HepG2 (cell line): Measurements from ENCODE around the gene ARIH1. TPM values are rescaled to one million over a fixed set of nuclear protein-coding genes. Genes with fewer than 3 reads are reported as not detected.

Experiments
- ATAC-seq: fragments of 200-7000 bp; cut with Tn5 transposase; 3 replicates; pipeline ENCODE4 v1.9.1; 2020; ENCODE audit warnings: mild to moderate bottlenecking, moderate library complexity
- BruUV-seq: library from RNA; stranded (reverse); fragments of 400-500 nt; replicated peaks from 2 replicates; lab custom pipeline; 2021; lab: Mats Ljungman, UMichigan
- CTCF ChIA-PET: fragments of 300-600 bp; formaldehyde crosslinking; extraction: SDS; loops from one replicate; lab custom pipeline; 2021; ENCODE audit warnings: low total read pairs, inconsistent platforms, low intra/inter-chr PET ratio; lab: Yijun Ruan, JAX
- POLR2A ChIA-PET: fragments of 350-600 bp; sonication (Branson Sonifier 250); formaldehyde crosslinking; loops from one replicate; lab custom pipeline; 2020; ENCODE audit warnings: antibody characterized with exemption, inconsistent platforms; lab: Yijun Ruan, JAX
- DNase-seq: peaks from one replicate; pipeline ENCODE4 v3.0.0-alpha.2; 2015; ENCODE audit warnings: low spot score
- FAIRE-seq: peaks from 3 replicates; lab custom pipeline; 2011; peaks lifted over from hg19 to GRCh38; lab: Jason Lieb, UNC
- H2AFZ ChIP-seq: one replicate; pipeline ENCODE4 v1.6.1; 2011; ENCODE audit warnings: low read length, inconsistent platforms
- H3K27ac ChIP-seq: fragments of 300-600 bp; 3 replicates; pipeline ENCODE4 v1.8.0; 2011; ENCODE audit warnings: mixed run types, mild to moderate bottlenecking, mixed read lengths, low read length, inconsistent platforms; ENCODE audit not compliant: insufficient read depth; ENCODE audit errors: extremely low read length
- H3K27me3 ChIP-seq, 2 experiments: fragments of 200-600 bp in 1 of 2; 2 replicates in 1 of 2; 3 replicates in 1 of 2; pipeline versions ENCODE4 v1.6.0 to v1.8.0; 2011; ENCODE audit warnings: low read length in 2 of 2, mild to moderate bottlenecking in 2 of 2, moderate library complexity in 2 of 2, inconsistent platforms in 1 of 2; ENCODE audit not compliant: insufficient read depth in 2 of 2, control insufficient read depth in 1 of 2
- H3K36me3 ChIP-seq, 2 experiments: fragments of 200-600 bp in 1 of 2; replicated peaks in 1 of 2; 2 replicates in 1 of 2; 3 replicates in 1 of 2; pipeline versions ENCODE4 v1.5.1 to v1.8.0; 2011; ENCODE audit warnings: low read length in 2 of 2, inconsistent platforms in 1 of 2; ENCODE audit not compliant: insufficient read depth in 2 of 2, control insufficient read depth in 1 of 2
- H3K4me1 ChIP-seq: 2 replicates; pipeline ENCODE4 v1.5.1; 2012; ENCODE audit warnings: low read length, inconsistent platforms; ENCODE audit not compliant: insufficient read depth
- H3K4me2 ChIP-seq: 2 replicates; pipeline ENCODE4 v1.6.0; 2011; ENCODE audit warnings: low read depth, low read length, inconsistent platforms
- H3K4me3 ChIP-seq, 3 experiments: fragments of 200-600 bp in 1 of 3; sonication (generic), shearing (Covaris generic) in 1 of 3; replicated peaks in 1 of 3; 2 replicates each; pipeline ENCODE4 v1.5.1; 2011 to 2016; ENCODE audit warnings: low read length in 3 of 3, inconsistent platforms in 2 of 3, low read depth in 2 of 3, mild to moderate bottlenecking in 2 of 3, control low read depth in 1 of 3, mixed read lengths in 1 of 3; ENCODE audit not compliant: insufficient read depth in 1 of 3
- H3K79me2 ChIP-seq: one replicate; pipeline ENCODE4 v1.6.1; 2011; ENCODE audit warnings: low read length, inconsistent platforms; ENCODE audit not compliant: insufficient read depth
- H3K9ac ChIP-seq: 2 replicates; pipeline ENCODE4 v1.6.0; 2011; ENCODE audit warnings: mild to moderate bottlenecking, low read depth, low read length, inconsistent platforms; ENCODE audit not compliant: insufficient read depth
- H3K9me3 ChIP-seq: 2 replicates; pipeline ENCODE4 v1.5.1; 2012; ENCODE audit warnings: mild to moderate bottlenecking, low read length
- H4K20me1 ChIP-seq: 2 replicates; pipeline ENCODE4 v1.6.0; 2011; ENCODE audit warnings: inconsistent platforms, mild to moderate bottlenecking, low read length, moderate library complexity; ENCODE audit not compliant: insufficient read depth
- MAFF ChIP-seq: IDR thresholded peaks from 2 replicates; pipeline ENCODE4 v1.6.1; 2011; ENCODE audit warnings: low read depth, low read length, improper control_type of control experiment
- MAFK ChIP-seq, 2 experiments: IDR thresholded peaks in 1 of 2; conservative IDR thresholded peaks in 1 of 2; 2 replicates each; pipeline ENCODE4 v1.6.1; 2011; ENCODE audit warnings: improper control_type of control experiment in 2 of 2, low read length in 2 of 2
- PHF21A ChIP-seq: sonication (generic); formaldehyde crosslinking; IDR thresholded peaks from 2 replicates; pipeline ENCODE4 v1.5.0; 2020; ENCODE audit warnings: mild to moderate bottlenecking, missing genetic modification reagents
- ZBTB7A ChIP-seq: sonication (generic); formaldehyde crosslinking; IDR thresholded peaks from 2 replicates; pipeline ENCODE4 v1.8.0; 2022; ENCODE audit warnings: mild to moderate bottlenecking, missing genetic modification reagents
- WGBS: methylation state at CpG from one replicate; pipeline ENCODE4 v1.1.6; 2017; ENCODE audit warnings: low lambda C conversion rate; 5-methylcytosine and 5-hydroxymethylcytosine counted together
- in situ Hi-C: cut with HindIII; loops from 2 replicates; pipeline ENCODE4 v1.10.0; 2017; ENCODE audit warnings: low pct_unique_long_range_greater_than_20kb; ENCODE audit not compliant: extremely low pct_ligation_motif_present
- intact Hi-C: fragments of 100-400 bp; cut with micrococcal nuclease; formaldehyde crosslinking; loops from one replicate; pipeline ENCODE4 v1.10.0; 2022; ENCODE audit not compliant: unreplicated experiment
- polyA plus RNA-seq, 8 experiments: library from polyadenylated mRNA; depleted of rRNA in 3 of 8; stranded (reverse) in 7 of 8; unstranded in 1 of 8; fragments of >200 nt; fragmentation: Illumina TruSeq in 4 of 8; extraction: Trizol in 4 of 8; gene quantifications; 2 replicates each; pipeline versions ENCODE4 v1.2.1 to v1.2.3, GENCODE V29; 2011 to 2016; ENCODE audit warnings: low read depth in 4 of 8, missing spikeins in 1 of 8, mixed read lengths in 1 of 8; ENCODE audit not compliant: insufficient read depth in 1 of 8
- total RNA-seq, 5 experiments: library from RNA; depleted of rRNA; stranded (reverse); fragments of >200 nt; fragmentation: Illumina TruSeq; extraction: Trizol; gene quantifications; 2 replicates each; pipeline ENCODE4 v1.2.3, GENCODE V29; 2016; ENCODE audit warnings: low read depth in 1 of 5
- TF ChIP-seq, protein P1 (sequence below): sonication (generic); formaldehyde crosslinking; conservative IDR thresholded peaks from 2 replicates; pipeline ENCODE4 v1.4.0; 2020; ENCODE audit warnings: missing genetic modification reagents
- TF ChIP-seq, protein P2 (sequence below): sonication (generic); formaldehyde crosslinking; IDR thresholded peaks from 2 replicates; pipeline ENCODE4 v1.8.1; 2023; ENCODE audit warnings: missing genetic modification reagents, inconsistent platforms, borderline replicate concordance

The ARIH1 gene
- total and polyA plus RNA-seq, 2 of the 13 experiments (the other 11 are each of a cell fraction or from before 2014, with no cell fraction given), result 38.8 to 59.8 TPM

DNA sequence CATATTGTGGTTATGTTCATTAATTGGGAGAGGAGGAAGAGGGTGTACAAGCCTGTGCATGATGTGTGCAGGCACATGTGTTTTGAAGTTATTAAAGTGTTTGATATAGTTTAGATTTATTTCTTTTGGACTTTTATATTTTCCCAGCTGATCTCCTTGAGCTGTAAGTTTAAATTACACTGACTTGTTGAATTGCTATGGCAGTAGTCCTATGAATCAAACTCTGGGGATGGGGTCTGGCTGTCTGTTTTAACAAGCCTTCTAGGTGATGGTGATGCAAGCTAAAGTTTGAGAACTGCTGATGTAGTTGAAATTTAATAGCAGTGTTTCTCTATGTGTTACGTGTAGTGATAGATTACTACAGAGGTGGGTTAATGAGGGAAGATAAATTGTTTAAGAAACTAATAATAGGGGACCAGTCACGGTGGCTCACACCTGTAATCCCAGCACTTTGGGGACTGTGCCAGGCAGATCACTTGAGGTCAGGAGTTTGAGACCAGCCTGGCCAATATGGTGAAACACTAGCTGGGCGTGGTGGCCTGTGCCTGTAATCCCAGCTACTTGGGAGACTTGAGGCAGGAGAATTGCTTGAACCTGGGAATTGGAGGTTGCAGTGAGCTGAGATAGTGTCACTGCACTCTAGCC is 7.0 kb downstream of the ARIH1 start:
- ChIA-PET POLR2A (no interaction called here), CTCF (no interaction called here)
- TF ChIP-seq, protein P1, sequence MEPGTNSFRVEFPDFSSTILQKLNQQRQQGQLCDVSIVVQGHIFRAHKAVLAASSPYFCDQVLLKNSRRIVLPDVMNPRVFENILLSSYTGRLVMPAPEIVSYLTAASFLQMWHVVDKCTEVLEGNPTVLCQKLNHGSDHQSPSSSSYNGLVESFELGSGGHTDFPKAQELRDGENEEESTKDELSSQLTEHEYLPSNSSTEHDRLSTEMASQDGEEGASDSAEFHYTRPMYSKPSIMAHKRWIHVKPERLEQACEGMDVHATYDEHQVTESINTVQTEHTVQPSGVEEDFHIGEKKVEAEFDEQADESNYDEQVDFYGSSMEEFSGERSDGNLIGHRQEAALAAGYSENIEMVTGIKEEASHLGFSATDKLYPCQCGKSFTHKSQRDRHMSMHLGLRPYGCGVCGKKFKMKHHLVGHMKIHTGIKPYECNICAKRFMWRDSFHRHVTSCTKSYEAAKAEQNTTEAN (CRISPR knock-in tag), result no peak
- TF ChIP-seq MAFF (peak; percentile 31; the same call in 1 of the 2 replicates), MAFK (conservative IDR thresholded peaks at IDR 0.05 in 1 of 2, IDR thresholded peaks at IDR 0.05 in 1 of 2; ENCODE audit: low read length in 2 of 2) (peak; percentile 51 to 63; a peak in 3 of 4 replicates)
- Histone ChIP-seq H3K9me3 (no peaks in the 10 kb centered on the region), H3K79me2 (peaks cover 96% of the 10 kb centered on the region), H3K27me3 (no peaks in the 10 kb centered on the region), H4K20me1 (peaks cover 60% of the 10 kb centered on the region), H3K4me1 (peaks cover 32% of the 10 kb centered on the region), H2AFZ (no peak overlapping the region), H3K9ac (no peak overlapping the region), H3K4me3 (no peak overlapping the region), H3K27ac (no peak overlapping the region), H3K4me2 (no peak overlapping the region), H3K36me3 (peaks cover 0 to 27% of the 10 kb centered on the region in 2 experiments; a peak in 3 of 5 replicates)
- BruUV-seq, result no TSS peak
- no peak for ATAC-seq
- in situ Hi-C loops, result no loop called here
- FAIRE-seq, result no peak
- no peak for DNase-seq
- intact Hi-C loops, result no loop called here
- 91% methylated on average over 3 of the region's 3 CpGs for WGBS

DNA sequence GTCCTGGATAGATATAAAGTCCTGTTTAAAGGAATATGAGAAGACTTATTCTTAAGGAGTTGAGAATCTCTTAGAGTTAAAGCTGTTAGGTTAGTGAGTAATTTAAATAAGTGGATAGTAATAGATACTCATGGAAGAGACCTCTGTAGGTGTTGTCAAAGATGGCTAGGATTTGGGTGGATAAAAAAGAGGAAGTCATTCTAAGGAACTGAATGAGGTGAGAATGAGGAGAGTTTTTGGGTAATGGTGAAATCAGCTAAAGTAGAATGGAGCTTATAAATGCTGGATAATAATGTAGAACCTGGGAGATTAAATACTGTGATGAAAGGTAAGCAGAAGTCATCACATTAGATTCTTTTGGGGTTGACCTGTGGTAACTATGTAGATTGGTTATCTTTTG is 8.1 kb downstream of the ARIH1 start:
- Histone ChIP-seq H2AFZ (no peak overlapping the region), H3K36me3 (peaks cover 0 to 30% of the 10 kb centered on the region in 2 experiments; a peak in 3 of 5 replicates), H3K4me2 (no peak overlapping the region), H3K4me3 (no peak overlapping the region), H3K27ac (no peak overlapping the region), H3K9me3 (no peaks in the 10 kb centered on the region), H3K79me2 (peaks cover 96% of the 10 kb centered on the region), H4K20me1 (peaks cover 59% of the 10 kb centered on the region), H3K4me1 (peaks cover 23% of the 10 kb centered on the region), H3K27me3 (no peaks in the 10 kb centered on the region), H3K9ac (no peak overlapping the region)
- BruUV-seq, result no TSS peak
- no peak for ATAC-seq
- no peak for FAIRE-seq
- intact Hi-C loops, result no loop called here
- DNase-seq, result no peak
- POLR2A ChIA-PET, result no interaction called here
- CTCF ChIA-PET, result no interaction called here
- TF ChIP-seq, protein P2, sequence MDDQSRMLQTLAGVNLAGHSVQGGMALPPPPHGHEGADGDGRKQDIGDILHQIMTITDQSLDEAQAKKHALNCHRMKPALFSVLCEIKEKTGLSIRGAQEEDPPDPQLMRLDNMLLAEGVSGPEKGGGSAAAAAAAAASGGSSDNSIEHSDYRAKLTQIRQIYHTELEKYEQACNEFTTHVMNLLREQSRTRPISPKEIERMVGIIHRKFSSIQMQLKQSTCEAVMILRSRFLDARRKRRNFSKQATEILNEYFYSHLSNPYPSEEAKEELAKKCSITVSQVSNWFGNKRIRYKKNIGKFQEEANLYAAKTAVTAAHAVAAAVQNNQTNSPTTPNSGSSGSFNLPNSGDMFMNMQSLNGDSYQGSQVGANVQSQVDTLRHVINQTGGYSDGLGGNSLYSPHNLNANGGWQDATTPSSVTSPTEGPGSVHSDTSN (CRISPR knock-in tag), result no peak
- no peak for TF ChIP-seq ZBTB7A (CRISPR knock-in tag)
- TF ChIP-seq PHF21A (CRISPR knock-in tag), result no peak
- TF ChIP-seq, all 625 proteins: peak for 0
- in situ Hi-C loops, result no loop called here
